Brain pericyte (primary cell): ENCODE measurements around the gene SLC66A3.
"Not testable (repeated sequence)": the region's sequence is repeated elsewhere in the genome, so short reads cannot be mapped to it uniquely, and the experiment has no call there.

Source experiments
- DNase-seq: peaks from one replicate; pipeline ENCODE4 v3.0.0-alpha.2; 2012; ENCODE audit warnings: low read depth, low spot score

Gene SLC66A3

GRCh38 chr2:11163439-11164317 lies 8.4 kb downstream of the SLC66A3 start:
- DNase-seq, result no peak

GRCh38 chr2:11165046-11165445 lies 9.8 kb downstream of the SLC66A3 start:
- DNase-seq, result not testable (repeated sequence)

DNA sequence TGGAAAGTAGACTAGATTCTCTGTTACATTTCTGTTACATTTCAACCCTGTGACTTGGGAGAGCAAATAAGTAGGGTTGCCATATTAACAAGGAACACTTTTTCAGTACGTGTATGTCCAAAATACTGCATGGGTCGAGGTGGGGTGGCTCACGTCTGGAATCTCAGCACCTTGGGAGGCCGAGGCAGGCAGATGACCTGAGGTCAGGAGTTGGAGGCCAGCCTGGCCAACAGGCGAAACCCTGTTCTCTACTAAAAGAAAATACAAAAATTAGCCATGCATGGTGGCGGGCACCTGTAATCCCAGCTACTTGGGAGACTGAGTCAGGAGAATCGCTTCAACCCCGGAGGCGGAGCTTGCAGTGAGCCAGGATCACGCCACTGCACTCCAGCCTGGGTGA lies 11.2 kb downstream of the SLC66A3 start:
- no peak for DNase-seq

- no peak for DNase-seq
Observed at GRCh38 chr2:11168488-11168887, 13.2 kb downstream of the SLC66A3 start.

DNA sequence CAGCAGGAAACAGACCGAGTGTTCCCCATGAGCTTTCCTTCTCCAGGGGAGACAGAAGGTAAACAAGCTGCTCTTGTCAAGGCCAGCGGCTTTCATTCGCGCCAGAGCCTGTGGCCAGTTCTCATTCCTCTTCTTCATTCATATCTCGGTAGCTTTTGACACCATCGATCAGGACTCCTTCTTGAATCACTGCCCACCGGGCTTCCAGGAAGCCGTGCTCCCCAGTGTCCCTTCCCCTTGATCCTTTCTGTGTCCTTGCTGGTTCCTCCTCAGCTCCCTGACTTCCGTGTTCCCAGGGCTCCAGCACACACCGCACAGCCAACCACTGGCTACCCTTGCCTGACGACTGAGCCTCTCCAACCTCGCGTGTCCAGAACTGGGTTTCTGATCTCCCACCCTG lies 14.1 kb downstream of the SLC66A3 start:
- no peak for DNase-seq

DNA sequence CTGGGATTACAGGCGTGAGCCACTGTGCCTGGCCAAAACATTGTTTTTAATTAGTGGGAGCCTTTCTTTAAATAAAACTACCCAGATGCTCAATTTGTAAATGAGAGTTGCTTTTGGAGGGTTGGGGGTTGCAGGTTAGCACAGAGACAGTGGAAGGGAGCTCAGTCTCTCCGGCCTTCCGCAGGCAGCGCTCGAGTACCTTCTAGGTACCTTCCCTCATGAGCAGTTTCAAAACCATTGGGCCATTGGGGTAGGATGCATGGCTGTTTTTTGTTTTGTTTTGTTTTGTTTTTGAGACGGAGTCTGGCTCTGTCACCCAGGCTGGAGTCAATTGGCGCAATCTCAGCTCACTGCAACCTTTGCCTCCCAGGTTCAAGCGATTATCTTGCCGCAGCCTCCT lies 19.0 kb downstream of the SLC66A3 start:
- DNase-seq, result no peak

GRCh38 chr2:11175293-11175795 lies 20.1 kb downstream of the SLC66A3 start:
- DNase-seq, result no peak

- DNase-seq, result no peak
Observed at GRCh38 chr2:11177871-11178690, 22.8 kb downstream of the SLC66A3 start.

GRCh38 chr2:11179196-11179595 lies 23.9 kb downstream of the SLC66A3 start:
- no peak for DNase-seq

DNA sequence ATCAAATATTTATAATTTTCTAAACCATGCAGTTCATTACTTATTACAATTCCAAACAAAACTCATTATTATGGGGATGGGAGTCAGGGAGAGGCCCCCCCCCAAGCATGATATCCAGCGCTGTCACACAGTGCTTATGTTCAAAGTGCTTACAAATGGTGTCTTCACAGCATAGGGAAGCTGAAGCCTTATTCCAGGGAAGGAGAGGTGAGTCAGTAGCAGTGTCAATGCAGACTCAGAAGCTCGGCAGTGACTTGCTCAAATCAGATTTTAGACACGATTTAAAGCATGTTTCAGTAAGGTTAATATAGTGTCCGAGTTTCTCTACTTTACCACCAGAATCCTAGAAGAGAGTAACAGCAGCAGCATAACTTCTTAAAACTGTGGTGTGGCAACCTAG lies 24.6 kb downstream of the SLC66A3 start:
- no peak for DNase-seq

DNA sequence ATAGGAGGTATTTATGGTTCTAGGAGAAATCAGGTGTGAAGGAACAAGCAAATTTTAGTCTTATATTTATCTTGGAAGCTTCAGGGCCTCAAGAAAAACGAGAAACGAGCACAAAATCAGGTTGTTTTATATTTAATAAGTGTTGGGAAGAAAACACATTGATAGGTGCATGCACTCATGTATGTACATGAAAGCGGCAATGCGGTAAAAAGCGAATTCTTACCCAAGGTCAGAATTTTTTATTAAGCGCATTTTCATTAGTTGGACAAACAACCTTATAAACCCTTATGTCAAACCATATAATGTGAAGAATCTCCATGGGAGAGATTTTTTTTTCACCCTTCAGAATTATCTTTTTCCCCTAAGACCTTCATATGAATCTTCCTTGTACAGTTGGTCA lies 25.4 kb downstream of the SLC66A3 start:
- no peak for DNase-seq

DNA sequence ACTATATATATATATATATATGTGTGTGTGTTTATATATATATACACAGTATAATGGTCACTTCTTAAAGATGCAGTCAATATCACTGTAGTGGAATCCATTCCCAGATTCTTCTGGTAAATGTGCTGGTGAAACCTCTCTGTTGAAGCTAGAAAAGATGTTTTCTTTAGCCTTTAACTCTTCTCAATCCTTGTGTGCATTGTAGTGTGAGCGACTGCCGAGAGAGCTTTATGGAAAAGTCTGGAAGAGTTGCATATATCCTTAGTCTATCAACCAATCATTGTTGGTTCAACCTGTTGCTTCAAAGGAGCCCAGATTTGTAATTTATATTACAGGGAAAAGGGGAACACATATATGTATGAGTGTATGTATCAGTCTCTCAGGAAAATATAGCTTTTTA lies 27.7 kb downstream of the SLC66A3 start:
- DNase-seq, result no peak

DNA sequence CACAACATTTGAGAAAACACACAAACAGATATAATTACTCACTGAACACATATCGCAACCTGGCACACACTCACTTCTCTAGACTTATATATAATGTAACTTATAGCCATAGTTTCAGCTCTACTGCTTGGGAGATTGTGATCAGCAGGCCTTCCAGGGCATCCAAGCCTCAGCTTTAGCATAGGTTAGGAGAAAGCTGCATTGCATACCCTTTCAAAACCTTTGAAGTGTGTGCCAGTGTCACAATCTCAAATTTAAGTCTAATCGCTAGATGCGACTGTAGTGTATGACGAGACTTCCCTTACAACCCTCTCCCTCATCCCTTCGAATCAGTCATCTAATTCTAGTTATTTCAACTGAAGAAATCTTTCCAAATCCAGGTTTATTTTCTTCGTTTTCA lies 30.9 kb downstream of the SLC66A3 start:
- DNase-seq, result no peak

DNA sequence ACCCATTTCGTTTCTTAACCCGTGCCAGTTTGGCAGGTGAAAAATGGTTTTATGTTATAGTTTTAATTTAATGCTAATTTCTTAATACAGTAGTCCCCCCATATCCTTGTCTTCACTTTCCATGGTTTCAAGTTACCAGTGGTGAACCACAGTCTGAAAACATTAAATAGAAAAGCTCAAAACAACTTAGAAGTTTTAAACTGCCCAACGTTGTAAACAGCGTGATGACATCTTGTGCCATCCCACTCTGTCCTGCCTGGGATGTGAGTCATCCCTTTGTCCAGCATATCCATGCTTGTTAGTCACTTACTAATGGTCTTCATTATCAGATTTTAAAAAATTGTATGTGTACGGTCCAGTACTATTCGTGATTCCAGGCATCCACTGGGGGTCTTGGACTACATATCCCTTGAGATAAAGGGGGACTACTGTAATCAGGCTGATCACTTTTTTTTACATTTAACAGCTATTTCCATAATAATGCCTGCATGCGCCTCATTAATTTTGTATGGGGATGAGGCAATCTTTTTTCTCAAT lies 31.9 kb downstream of the SLC66A3 start:
- no peak for DNase-seq

- DNase-seq, result no peak
Observed at GRCh38 chr2:11187731-11188130, 32.5 kb downstream of the SLC66A3 start.

DNA sequence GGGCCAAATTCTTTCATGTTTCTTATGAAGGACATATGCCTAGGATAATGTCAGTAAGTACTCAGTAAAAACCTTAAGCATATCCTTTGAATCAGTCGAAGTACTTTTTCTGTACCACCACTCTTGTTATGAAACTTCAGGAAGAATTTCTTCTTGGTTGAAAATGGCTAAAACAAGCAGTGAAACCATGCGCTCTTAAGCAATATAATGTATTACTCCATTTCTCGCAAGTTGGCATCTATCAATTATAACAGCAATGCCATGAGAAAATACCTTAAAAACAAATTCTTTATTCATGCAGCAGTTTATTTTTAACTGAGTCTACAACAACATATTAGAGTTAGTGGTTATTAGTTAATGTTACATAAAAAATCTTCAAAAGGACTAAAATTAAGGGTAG lies 41.0 kb downstream of the SLC66A3 start:
- DNase-seq, result no peak

- no peak for DNase-seq
Observed at GRCh38 chr2:11200651-11201050, 45.4 kb downstream of the SLC66A3 start.

DNA sequence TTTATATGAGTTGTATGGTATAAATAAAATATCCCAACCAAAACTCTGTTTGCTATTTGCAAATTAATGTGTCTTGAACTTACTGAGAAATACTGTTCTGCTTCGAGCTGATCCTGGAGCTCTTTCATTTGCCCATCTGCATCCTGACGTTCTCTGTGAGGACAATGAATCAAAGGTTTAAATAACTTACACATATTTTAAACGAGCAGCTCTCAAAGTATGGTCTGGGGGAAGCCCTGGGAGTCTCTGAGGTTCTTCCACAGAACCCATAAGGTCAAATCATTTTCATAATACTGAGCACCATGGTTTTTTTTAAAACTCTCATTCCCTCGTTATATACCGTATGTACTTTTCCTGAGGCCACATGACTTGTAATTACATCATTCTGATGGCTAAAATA lies 46.7 kb downstream of the SLC66A3 start:
- DNase-seq, result no peak

DNA sequence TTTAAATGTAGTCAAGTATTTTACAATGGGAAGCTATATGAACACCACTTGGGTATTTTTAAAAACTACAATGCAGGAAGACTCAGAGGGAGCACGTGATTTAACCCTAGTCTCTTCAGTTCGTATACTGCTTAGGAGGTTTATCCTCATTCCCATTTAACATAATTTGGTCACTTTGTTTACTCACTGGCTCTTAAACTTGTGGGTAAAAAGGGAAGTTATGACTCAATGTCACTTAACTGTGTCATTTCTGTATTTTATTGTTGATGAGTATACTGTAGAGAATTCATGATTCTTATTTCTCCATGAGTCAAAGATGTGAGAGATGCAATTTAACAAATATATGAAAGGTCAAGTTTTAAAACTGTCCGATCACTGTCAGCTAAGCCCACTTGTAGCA lies 48.2 kb downstream of the SLC66A3 start:
- DNase-seq, result no peak

DNA sequence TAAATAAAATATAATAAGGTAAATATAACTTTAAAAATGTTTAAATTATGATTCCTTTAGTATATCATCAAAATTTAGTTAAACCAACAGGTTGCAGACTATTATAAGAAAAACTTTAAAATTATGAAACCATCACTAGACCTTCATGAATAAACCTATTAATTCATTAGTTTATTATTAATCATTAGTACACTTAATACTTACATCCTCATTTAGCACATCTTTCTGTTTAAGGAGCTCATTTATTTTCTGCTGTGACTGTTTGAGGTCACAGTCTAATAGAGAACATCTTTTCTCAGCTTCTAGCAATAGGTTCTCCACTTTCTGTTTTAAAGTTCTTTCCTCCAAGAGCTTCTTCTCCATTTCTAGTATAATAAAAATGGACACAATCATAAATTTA lies 52.8 kb downstream of the SLC66A3 start:
- DNase-seq, result no peak

GRCh38 chr2:11212645-11213044 lies 57.4 kb downstream of the SLC66A3 start:
- no peak for DNase-seq

- DNase-seq, result no peak
Observed at GRCh38 chr2:11213090-11213638, 57.9 kb downstream of the SLC66A3 start.
